ENCODE measurements around the gene CIBAR2.

CIBAR2 gene

DNA sequence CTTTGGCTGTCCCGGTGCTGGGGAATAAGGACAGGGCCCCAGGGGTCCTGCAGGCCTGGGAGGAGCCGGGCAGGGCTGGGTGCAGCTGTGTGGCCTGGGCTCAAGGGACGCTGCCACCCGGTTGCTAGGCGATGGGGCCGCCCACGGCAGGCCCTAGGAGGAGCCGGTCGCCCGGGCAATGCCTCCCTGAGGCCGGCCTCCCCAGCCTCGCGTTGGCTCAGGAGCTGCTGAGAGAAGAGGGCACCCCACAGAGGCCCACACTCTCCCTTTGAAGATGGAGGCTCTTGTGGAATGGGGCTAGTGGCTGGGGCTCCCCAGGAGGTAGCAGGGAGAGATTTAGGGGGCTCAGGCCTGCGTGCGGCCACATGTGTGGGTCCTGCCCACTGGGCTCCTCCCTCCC is at the start of gene CIBAR2:
CIBAR2 (minus strand) TSS at position 109 of the 400 bp plus-strand sequence. CDS start 120 bp downstream, outside the sequence.
- no peak for TF ChIP-seq ZFX (IDR thresholded peaks at IDR 0.05; ENCODE audit: borderline replicate concordance)
- TF ChIP-seq, protein P1, sequence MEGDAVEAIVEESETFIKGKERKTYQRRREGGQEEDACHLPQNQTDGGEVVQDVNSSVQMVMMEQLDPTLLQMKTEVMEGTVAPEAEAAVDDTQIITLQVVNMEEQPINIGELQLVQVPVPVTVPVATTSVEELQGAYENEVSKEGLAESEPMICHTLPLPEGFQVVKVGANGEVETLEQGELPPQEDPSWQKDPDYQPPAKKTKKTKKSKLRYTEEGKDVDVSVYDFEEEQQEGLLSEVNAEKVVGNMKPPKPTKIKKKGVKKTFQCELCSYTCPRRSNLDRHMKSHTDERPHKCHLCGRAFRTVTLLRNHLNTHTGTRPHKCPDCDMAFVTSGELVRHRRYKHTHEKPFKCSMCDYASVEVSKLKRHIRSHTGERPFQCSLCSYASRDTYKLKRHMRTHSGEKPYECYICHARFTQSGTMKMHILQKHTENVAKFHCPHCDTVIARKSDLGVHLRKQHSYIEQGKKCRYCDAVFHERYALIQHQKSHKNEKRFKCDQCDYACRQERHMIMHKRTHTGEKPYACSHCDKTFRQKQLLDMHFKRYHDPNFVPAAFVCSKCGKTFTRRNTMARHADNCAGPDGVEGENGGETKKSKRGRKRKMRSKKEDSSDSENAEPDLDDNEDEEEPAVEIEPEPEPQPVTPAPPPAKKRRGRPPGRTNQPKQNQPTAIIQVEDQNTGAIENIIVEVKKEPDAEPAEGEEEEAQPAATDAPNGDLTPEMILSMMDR (IDR thresholded peaks at IDR 0.05), result no peak
- no peak within 1 kb of the TSS for H3K27ac ChIP-seq

DNA sequence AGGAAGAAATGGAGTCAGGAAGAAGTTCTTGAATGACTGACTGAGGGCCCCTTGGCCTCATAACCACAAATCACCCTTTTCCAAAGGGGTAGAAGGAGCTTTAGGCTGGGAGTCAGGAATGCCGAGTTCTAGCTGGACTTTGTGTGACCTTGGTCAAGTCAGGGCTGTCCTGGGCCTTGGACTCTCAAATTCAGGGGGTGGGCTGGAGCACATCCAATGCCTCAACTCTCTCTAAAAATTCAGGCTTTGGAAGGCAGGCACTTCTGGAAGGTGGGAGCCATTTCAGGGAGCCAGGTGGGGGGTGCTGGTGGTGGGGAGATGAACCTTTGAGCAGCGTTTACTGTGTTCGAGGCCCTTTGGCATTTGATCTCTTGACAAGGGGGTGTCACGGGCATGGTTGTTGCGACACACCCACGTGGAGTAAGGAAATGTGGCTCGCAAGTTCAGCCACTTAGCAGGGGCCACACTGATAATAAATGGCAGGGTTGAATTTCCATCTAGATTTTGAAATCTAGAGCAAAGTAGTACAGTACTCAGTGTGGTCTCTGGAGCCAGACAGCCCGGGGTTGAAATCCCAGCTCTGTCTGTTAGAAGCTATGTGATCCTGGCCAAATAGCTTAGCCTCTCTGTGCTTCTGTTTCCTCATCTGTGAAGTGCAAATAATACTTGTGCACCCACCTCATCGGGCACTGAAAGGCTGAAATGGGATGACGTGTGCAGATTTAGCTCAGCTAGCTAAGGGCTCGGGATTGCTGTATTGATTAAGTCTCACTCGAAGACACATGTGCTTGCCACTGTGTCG is 47.1 kb upstream of the CIBAR2 start:
- TF ChIP-seq ZFX (IDR thresholded peaks at IDR 0.05; ENCODE audit: borderline replicate concordance), result no peak
- TF ChIP-seq, protein P1 (IDR thresholded peaks at IDR 0.05), result no peak
- H3K27ac ChIP-seq, result no peak overlapping the region

GRCh38 chr16:85158743-85159178 is 46.5 kb upstream of the CIBAR2 start:
- no peak overlapping the region for H3K27ac ChIP-seq

GRCh38 chr16:85157813-85158742 is 45.8 kb upstream of the CIBAR2 start:
- no peak for TF ChIP-seq ZFX (IDR thresholded peaks at IDR 0.05; ENCODE audit: borderline replicate concordance)
- TF ChIP-seq, protein P1 (IDR thresholded peaks at IDR 0.05), result no peak
- no peak overlapping the region for H3K27ac ChIP-seq

More at GRCh38 chr16:85158743-85159178, 46.5 kb upstream of the CIBAR2 start:
- TF ChIP-seq ZFX (IDR thresholded peaks at IDR 0.05; ENCODE audit: borderline replicate concordance), result no peak
- TF ChIP-seq, protein P1 (IDR thresholded peaks at IDR 0.05), result no peak

DNA sequence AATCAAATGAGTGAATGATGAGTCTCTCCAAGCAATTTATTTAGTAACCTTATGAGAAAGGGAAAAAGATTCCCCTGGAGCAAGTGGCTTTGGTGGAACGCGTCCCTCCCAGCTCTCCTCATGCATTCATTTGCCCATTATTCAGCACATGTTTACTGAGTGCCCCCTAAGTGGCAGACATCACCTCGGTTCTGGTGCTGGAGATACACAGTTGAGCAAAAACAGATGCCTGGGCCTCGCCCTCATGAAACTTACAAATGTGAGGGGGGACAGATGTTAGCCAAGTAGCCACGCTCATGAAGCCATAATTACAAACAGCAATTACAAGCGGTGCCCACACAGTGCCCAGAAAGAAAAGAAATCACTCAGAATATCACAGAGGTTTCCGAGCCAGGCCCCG is 45.1 kb upstream of the CIBAR2 start:
- no peak overlapping the region for H3K27ac ChIP-seq
- no peak for TF ChIP-seq ZFX (IDR thresholded peaks at IDR 0.05; ENCODE audit: borderline replicate concordance)
- TF ChIP-seq, protein P1 (IDR thresholded peaks at IDR 0.05), result no peak

DNA sequence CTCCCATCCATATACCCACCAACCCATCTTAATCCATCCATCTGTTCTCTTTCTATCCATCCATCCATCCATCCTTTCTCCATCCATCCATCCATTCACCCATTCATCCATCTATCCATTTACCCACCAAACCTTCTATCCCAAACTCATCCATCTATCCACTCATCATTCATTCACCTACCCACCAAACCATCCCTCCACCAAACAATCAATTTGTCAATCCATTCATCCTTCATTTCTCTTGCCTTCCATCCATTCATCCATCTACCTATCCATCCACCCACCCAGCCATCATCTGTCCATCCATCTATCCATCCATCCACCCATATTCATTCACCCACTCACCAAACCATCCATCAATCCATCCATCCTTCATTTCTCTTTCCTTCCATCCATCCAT is 44.6 kb upstream of the CIBAR2 start:
- no peak overlapping the region for H3K27ac ChIP-seq
- TF ChIP-seq ZFX (IDR thresholded peaks at IDR 0.05; ENCODE audit: borderline replicate concordance), result no peak
- TF ChIP-seq, protein P1 (IDR thresholded peaks at IDR 0.05), result no peak

Measured in 22Rv1 (cell line).